SJSA1 (cell line): ENCODE measurements around the gene NMRAL1. TPM values are rescaled to one million over a fixed set of nuclear protein-coding genes. Genes with fewer than 3 reads are reported as not detected.

Experiments
- DNase-seq, 2 experiments: peaks; one replicate each; pipeline ENCODE4 v3.0.0-alpha.2; 2015 to 2020; ENCODE audit warnings: low spot score in 2 of 2, low read depth in 1 of 2
- H3K27ac ChIP-seq: fragments of 250-450 bp; sonication (Bioruptor Pico); 2 replicates; pipeline ENCODE4 v1.5.1; 2020; ENCODE audit warnings: mild to moderate bottlenecking, moderate library complexity
- H3K27me3 ChIP-seq: fragments of 250-450 bp; sonication (Bioruptor Pico); replicated peaks from 2 replicates; pipeline ENCODE4 v1.5.1; 2020; ENCODE audit warnings: mild to moderate bottlenecking, moderate library complexity
- H3K36me3 ChIP-seq: fragments of 250-450 bp; sonication (Bioruptor Pico); 2 replicates; pipeline ENCODE4 v1.5.1; 2020; ENCODE audit warnings: mild to moderate bottlenecking
- H3K4me1 ChIP-seq: fragments of 250-450 bp; sonication (Bioruptor Pico); replicated peaks from 2 replicates; pipeline ENCODE4 v1.6.1; 2021; ENCODE audit warnings: mild to moderate bottlenecking
- H3K4me3 ChIP-seq: fragments of 250-450 bp; sonication (Bioruptor Pico); 2 replicates; pipeline ENCODE4 v1.5.1; 2020; ENCODE audit warnings: mild to moderate bottlenecking
- H3K9me3 ChIP-seq: fragments of 250-450 bp; sonication (Bioruptor Pico); replicated peaks from 2 replicates; pipeline ENCODE4 v1.5.1; 2020; ENCODE audit warnings: mild to moderate bottlenecking
- total RNA-seq: library from RNA; depleted of rRNA; stranded (reverse); fragments of >200 nt; shearing (Covaris generic); gene quantifications from 2 replicates; pipeline ENCODE4 v1.2.3, GENCODE V29; 2014; rRNA removed

The NMRAL1 gene
- total RNA-seq, 1 experiment from 2014 or later, result 9.5 TPM

DNA sequence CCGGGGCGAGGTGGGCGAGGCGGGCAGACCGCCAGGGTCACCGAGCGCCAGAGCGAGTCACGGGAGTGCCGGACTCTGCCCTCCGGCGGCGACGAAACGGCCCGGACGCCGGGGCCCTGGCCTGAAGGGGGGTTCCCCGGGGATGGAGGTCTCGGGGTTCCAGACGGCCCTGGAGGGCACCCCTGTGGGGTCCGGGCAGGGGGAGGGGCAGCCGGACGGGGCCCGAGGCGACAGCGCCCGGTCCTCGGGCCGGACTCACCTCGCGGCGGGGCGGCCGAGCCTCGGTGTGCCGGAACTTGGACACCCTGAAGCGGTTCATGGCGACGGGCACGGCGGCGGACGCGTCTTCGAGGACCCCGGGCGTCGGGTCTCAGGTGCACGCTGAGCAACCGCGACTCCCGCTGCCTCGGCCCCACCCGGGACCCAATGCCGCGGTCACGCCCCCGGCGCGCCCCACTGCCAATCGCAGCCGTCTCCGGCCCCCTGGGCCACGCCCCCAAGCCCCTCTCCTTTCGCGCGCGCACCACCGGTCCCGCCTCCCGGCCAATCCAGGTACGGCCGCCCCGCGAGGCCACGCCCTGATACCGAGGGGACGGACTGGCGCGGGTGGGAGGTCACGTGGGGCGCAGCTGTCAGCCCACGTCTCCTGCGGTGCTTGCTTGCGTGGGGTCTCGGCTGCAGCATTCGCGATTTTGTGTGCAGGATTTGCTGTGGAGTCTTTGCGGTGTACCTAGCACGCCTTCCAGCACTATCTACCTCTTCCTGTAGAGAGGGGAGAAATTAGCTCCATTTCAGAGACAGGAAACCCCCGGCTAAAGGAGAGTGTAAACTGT is 58.0 kb downstream of the NMRAL1 start, which contains the start of gene CORO7:
Gene CORO7 (minus strand): TSS at position 397 of the 833 bp plus-strand sequence. CDS start 78 bp downstream, at position 319.
- Histone ChIP-seq H3K4me3 (peak within 1 kb of the TSS; percentile 81), H3K27me3 (no peaks in the 10 kb centered on the region), H3K36me3 (peaks cover 19% of the 10 kb centered on the region), H3K9me3 (peaks cover 5% of the 10 kb centered on the region; the same call in 1 of the 2 replicates), H3K4me1 (peaks cover 22% of the 10 kb centered on the region), H3K27ac (peak within 1 kb of the TSS; percentile 47)
- peak; percentile 86 to 95 for DNase-seq

DNA sequence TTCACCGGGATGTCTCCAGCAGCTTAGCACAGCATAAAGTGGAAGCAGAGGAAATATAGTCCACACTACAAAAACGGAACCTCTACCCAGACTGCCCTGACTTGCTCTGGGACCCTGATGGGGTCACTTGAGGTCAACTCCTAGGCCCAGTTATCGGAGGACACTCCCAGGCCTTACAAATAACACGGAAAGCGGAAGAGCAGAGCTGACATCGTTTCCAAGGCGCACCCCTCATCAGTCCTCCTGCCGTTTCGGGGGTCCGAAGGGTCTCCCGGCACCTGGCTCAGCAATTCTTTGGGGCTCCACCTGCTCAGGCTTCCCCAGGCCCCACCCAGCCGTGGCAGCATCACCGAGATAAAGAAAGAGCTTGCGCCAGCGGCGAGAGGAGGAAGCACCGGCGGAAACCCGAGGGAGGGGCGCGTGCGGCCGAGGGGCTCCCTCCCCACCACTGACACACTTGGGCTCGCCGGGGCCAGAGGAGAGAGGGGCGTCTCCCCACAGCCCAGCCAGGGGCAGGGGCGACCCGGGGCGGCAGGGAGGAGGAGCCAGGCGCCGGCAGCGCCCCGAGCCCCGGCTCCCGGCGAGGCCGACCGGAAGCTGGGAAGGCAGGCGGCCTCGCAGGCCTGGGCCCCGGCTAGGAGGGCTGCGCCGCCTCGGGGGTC is 58.8 kb downstream of the NMRAL1 start:
- Histone ChIP-seq H3K27me3 (no peaks in the 10 kb centered on the region), H3K27ac (peak overlapping the region; percentile 47), H3K4me3 (peak overlapping the region; percentile 81), H3K4me1 (peaks cover 28% of the 10 kb centered on the region), H3K9me3 (peaks cover 5% of the 10 kb centered on the region; the same call in 1 of the 2 replicates), H3K36me3 (peaks cover 19% of the 10 kb centered on the region)
- peak in 1 of 2 experiments; percentile 39 for DNase-seq

- Histone ChIP-seq H3K9me3 (peaks cover 5% of the 10 kb centered on the region; the same call in 1 of the 2 replicates), H3K4me3 (no peak overlapping the region), H3K27me3 (no peaks in the 10 kb centered on the region), H3K36me3 (peaks cover 19% of the 10 kb centered on the region), H3K4me1 (peaks cover 35% of the 10 kb centered on the region), H3K27ac (no peak overlapping the region)
- DNase-seq, result no peak
These were observed 60.1 kb downstream of the NMRAL1 start for GRCh38 chr16:4414187-4414917.

DNA sequence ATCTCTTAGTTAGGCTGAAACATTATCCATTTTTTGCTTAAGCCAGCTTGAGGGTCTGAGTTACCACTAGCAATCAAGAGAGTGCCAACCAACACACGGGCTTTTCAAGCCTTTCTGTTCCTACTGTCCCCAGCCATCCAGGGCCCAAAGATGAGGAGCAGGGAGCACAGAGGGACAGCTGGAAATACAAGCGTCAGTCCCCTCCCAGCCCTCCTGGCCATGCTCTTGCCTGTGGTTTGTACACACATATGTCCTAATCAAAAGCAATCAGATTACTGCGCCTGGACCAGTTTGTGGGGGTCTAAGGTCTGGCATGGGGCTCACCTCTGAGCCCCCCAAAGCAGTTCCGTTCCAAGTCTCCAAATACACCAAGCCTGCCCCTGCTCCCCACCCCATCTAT is 61.6 kb downstream of the NMRAL1 start:
- Histone ChIP-seq H3K27me3 (no peaks in the 10 kb centered on the region), H3K9me3 (peaks cover 5% of the 10 kb centered on the region; the same call in 1 of the 2 replicates), H3K36me3 (peaks cover 29% of the 10 kb centered on the region), H3K4me1 (peaks cover 35% of the 10 kb centered on the region), H3K4me3 (no peak overlapping the region), H3K27ac (no peak overlapping the region)
- DNase-seq, result no peak

- Histone ChIP-seq H3K4me3 (no peak overlapping the region), H3K36me3 (peaks cover 35% of the 10 kb centered on the region), H3K27me3 (no peaks in the 10 kb centered on the region), H3K9me3 (peaks cover 5% of the 10 kb centered on the region; the same call in 1 of the 2 replicates), H3K27ac (no peak overlapping the region), H3K4me1 (peaks cover 32% of the 10 kb centered on the region)
- DNase-seq, result no peak
These were observed 62.3 kb downstream of the NMRAL1 start for GRCh38 chr16:4412159-4412558.

Other genes starting within 250 kb of the NMRAL1 start
- gene SRL, start 232.5 kb downstream of the NMRAL1 start, total RNA-seq, result 0.05 and 0.31 TPM in 2 replicates
- gene TFAP4, start 201.6 kb downstream of the NMRAL1 start, total RNA-seq, result 2.9 and 7.1 TPM in 2 replicates
- gene GLIS2, start 158.6 kb downstream of the NMRAL1 start, total RNA-seq, result 0.13 and 0.71 TPM in 2 replicates
- 86.4 and 125 TPM in 2 replicates for gene PAM16, start 123.3 kb downstream of the NMRAL1 start, total RNA-seq
- gene VASN, start 102.8 kb downstream of the NMRAL1 start, total RNA-seq, result 85.4 and 93.6 TPM in 2 replicates
- gene CORO7, start 58.0 kb downstream of the NMRAL1 start, total RNA-seq, result 18.6 and 26.8 TPM in 2 replicates
- gene DNAJA3, start 48.8 kb downstream of the NMRAL1 start, total RNA-seq, result 58.2 and 81.9 TPM in 2 replicates
- 48.5 and 49.3 TPM in 2 replicates for gene HMOX2, start 1.8 kb upstream of the NMRAL1 start, total RNA-seq
- 5.1 and 7.9 TPM in 2 replicates for gene CDIP1, start 64.1 kb upstream of the NMRAL1 start, total RNA-seq
- not detected in 2 replicates for gene C16orf96, start 81.7 kb upstream of the NMRAL1 start, total RNA-seq
- 6.1 and 9.6 TPM in 2 replicates for gene UBALD1, start 140.3 kb upstream of the NMRAL1 start, total RNA-seq
- 9.1 and 15.0 TPM in 2 replicates for gene MGRN1, start 150.2 kb upstream of the NMRAL1 start, total RNA-seq
- gene NUDT16L1, start 218.9 kb upstream of the NMRAL1 start, total RNA-seq, result 63.5 and 83.0 TPM in 2 replicates